GM18526 (cell line): ENCODE results near the gene GRIK1.

Experiments used
- POLR2A ChIP-seq: IDR thresholded peaks from 3 replicates; pipeline ENCODE4 v1.6.1; 2011; ENCODE audit not compliant: insufficient read length; ENCODE audit errors: extremely low read depth

Gene GRIK1

DNA sequence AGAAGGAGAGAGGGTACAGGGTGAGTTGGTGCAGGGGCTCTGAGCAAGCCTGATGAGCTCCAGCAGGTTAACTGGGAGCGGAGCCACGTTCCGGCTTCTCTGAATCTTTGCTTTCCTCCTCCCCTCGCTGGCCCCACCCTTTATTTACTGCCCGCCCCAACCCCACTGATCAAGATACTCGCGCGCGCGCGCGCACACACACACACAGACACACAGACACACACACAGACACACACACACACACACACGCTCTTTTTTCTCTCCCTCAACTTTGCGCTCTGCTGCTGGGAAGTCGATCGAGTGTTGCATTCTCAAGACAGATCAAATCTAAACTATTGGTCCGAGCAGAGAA lies at the start of gene GRIK1:
Gene GRIK1 (minus strand): TSS at position 73 of the 352 bp plus-strand sequence.
- TF ChIP-seq POLR2A: no peak

DNA sequence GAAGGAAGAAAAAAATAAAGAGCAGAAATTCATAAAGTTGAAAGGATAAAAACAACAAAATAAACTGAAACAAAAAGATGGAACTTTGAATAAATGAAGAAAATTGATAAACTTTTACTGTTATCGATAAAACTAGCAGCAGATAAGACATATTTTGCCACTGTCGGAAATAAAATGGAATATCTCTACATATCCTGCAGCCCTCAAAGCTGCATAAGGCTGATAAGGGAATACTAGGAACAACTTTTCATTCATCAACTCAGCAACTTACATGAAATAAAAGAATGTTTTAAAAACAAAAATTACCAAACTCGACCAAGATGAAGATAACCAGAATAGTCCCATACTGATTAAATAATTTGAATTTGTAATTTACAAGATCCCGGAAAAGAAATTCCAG lies 48.0 kb upstream of the GRIK1 start:
- no peak for TF ChIP-seq POLR2A

DNA sequence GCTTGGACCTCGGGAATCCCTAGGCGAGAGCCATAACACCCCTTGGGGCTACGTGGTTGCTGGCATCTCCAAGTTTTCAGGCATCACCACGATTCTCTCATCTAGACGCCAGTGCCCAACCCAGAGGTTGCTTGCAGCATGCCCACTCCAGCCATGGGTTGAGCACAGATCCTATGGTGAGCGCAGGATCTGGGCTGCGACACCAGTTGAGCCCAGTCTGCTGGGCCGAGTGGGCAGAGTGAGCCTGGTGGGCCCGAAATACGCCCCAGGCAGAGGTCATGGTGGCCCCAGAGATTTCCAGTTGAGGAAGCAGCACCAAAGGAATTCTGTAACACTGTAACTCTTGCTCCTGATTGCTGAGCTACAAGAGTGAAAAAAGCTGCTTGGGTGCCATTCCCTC lies 46.1 kb upstream of the GRIK1 start:
- TF ChIP-seq POLR2A: no peak

DNA sequence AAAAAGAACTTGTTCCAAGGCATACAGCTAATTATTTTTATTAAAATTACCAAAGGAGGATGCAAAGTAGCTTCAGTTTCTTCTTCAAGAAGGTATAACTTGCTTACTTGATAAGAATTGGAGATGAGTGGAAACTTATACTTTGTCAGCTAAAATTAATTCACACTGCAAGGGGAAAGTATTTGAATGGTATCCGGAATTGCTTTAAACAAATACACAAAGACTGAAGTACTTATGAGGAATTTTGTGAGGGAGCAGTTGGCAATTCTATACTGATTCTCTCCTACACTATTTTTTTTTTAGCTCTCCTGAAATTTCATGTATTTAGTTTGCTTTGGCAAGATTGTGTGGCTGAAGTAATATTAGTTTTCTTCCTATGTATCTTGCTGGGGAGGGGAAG lies 39.2 kb upstream of the GRIK1 start:
- no peak for TF ChIP-seq POLR2A

DNA sequence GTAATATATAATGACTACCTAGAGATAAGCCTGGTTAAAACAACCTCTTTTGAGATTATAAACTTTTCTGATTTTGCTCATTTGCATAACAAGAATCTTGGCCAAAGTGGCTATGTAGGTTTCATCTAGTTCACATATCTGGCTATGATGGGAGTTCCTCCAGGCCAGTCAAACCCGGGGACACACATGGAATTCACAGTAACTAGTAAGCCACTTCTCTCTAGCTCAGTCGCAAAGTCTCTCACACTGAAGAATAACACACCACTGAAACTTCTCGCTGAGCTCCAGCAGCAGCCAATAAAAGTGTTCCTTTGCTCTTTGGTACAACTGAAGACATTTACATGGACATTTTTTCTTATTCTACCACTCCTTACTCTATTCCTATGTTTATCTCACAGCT lies 36.0 kb upstream of the GRIK1 start:
- TF ChIP-seq POLR2A: no peak

DNA sequence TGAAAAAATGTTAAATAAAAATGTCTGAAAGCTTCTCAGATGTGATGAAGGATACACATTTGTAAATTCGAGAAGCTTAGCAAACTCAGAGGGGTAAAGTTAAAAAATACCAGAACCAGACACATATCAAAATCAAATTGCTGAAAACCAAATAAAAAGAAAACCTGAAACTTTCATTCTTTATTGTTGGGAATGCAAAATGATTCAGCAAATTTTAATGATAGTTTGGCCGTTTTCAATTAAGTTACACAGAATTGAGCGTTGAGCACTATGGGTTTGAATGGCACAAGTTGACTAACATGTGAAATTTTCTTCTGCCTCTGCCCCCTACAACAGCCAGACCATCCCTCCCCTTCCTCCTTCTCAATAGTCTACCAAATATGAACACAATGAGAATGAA lies 33.5 kb upstream of the GRIK1 start:
- no peak for TF ChIP-seq POLR2A

DNA sequence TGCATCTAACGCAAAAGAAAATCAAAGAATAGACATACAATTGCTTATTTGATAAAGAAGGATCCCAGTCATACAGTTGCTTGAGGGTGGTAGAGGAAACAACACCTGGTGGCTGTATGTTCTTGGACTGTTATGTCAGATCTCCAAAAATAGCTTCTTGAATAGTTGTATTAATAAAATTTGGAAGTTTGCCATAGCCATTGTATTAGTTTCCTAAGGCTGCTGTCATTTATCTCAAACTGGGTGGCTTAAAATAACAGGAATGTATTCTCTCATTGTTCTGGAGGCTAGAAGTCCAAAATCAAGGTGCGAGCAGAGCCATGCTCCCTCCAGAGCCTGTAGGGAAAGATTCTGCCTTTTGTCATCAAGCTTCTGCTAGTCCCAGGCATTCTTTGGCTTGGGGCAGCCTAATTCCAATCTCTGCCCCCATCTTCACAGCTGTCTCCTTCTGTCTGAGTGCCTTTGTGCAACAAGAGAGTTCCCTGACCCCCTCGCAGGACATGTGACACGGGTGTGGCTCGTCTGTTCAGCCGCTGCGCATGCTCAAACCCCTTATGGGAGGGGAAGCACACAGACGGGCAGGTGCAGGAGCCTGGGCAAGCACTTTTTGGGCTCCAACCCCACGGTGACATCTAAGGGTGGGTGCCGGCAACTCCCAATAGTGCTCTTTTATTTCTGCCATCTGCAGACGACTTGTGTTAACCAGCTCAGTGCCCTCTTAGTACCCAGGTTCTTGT lies 21.7 kb upstream of the GRIK1 start:
- TF ChIP-seq POLR2A: no peak

DNA sequence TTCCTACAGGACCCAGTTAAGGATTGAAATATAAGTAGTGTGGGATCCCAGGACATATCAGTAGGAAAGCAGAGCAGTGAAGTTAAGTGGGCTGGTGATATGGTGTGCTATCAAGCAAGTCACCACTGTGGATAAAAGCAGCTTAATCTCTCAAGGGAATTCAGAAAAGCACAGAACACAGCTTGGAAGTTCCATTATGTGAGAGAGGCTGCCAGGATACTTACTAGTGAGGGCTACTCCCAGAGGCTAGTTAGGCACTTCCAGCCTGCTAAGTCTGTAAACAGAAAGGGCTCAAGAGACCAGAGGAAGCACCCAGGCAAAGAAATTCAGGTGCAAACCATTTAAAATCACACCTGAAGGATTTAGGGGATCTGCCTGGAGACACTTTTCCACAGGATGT lies 18.8 kb upstream of the GRIK1 start:
- TF ChIP-seq POLR2A: no peak

DNA sequence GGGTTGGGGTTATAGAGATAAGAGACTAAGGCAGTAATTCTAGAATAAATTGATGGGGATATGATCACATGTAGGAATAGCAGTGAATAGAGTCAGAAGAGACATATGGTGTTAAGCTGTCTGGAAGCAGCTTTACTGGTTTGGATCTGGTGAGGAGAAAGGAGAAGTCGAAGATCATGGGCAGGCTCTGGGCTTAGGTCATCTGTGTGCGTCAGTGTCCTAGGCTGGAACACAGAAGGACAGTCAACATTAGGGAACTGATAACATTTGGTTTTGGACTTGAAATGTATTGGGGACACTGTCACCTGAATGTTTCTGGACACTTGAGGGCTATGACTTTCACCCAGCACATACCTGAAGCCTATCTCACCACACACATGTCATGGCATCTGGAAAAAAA lies 13.9 kb upstream of the GRIK1 start:
- no peak for TF ChIP-seq POLR2A

DNA sequence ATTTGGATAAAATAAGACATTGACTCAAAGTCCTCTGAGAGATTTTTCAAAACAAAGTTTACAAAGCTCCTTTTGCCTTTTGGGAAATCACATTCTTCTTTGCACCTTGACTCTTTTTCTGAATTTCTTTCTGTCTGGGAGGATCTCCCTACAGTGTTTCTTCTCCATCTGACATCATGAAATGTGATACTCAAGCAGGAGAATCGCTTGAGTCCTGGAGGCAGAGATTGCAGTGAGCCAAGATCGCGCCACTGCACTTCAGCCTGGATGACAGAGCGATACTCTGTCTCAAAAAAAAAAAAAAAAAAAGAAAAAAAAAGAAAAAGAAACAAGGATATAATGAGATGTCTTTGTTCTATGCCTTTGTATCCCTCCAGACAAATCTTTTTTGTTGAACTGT lies 13.3 kb upstream of the GRIK1 start:
- no peak for TF ChIP-seq POLR2A

DNA sequence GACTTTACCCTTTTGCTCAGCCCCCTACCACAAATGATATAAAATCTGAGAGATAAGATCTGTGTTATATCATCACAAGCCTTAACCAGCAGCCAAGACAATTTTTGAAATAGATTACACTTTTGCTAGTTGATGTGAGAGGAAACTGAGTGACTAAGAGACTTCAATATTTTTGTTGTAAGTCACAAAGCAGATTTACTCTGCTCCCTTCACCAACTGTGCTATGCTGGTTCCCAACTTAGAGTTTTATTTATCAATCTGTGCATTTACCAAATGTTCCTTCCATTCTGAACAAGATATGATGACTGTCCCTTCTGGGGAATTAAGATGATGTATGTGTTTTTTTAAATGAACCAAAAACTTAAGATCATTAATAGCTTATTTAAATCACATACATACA lies 12.1 kb upstream of the GRIK1 start:
- TF ChIP-seq POLR2A: no peak

DNA sequence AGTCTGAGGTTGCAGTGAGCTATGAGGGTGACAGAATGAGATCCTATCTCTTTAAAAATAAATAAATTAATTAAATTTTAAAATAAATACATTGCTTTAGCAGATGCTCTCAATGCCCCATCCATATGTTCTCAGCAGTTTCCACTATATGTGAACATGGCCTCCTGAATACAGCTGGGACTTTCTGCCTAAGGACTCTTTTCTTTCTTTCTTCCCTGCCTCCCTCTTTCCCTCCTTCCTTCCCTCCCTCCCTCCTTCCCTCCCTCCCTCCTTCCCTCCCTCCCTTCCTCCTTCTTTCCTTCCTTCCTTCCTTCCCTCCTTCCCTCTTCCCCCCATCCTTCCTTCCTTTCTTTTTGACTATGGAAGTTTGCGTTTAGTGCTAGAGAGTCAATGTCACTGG lies 10.2 kb upstream of the GRIK1 start:
- no peak for TF ChIP-seq POLR2A

DNA sequence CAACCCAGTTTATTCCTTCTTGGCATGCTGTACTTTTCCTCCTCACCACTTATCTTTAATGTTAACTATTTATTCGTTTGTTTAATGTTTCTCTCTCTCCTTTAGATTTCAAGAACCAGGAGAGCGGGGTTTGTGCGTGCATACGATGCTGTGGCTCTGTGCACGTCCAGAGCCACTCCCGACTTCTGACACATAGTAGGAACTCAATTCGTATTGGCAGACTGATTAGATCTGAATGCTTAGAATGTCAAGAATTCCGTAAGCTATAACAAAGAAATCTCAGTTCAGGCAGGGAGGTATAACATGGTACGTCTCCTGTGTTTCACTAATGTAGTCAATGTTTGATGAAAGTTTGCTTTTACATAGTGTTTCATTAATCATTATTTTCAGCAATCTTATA lies 7.3 kb upstream of the GRIK1 start:
- no peak for TF ChIP-seq POLR2A

DNA sequence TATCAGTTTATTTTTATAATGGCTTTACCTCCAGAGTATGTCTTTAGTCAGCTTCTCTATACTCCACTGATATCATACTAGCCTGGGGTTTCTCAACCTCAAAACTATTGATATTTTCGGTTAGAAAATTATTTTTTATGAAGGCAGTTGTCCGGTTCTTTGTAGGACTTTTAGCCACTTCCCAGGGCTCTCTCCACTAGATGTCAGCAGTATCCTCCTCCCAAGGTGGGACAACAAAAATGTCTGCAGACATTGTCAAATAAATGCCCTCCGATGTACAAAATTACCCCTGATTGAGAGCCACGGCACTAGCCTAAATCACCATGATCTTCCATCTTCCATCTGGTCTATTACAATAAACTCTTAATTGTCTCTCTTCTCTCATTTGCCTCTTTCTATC lies 4.1 kb upstream of the GRIK1 start:
- no peak for TF ChIP-seq POLR2A

DNA sequence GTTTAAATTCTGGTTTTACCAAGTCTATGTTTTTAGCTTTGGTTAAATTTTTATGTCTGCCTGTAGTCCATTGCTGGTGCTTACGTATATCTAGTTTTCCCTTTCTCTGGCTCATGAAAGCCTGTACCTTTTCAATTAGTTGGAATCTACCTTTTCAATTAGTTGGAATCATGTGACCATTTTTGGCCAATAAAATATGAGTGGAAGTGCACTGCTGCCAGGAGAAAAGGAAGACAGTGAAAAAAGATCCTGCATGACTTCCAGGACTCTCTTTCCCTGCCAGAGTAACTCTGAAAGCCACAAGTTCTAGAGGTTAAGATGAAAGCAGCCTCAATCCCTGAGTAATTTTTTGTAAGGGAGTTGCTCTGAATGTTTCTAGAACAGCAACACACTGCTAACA lies 2.2 kb upstream of the GRIK1 start:
- no peak for TF ChIP-seq POLR2A

DNA sequence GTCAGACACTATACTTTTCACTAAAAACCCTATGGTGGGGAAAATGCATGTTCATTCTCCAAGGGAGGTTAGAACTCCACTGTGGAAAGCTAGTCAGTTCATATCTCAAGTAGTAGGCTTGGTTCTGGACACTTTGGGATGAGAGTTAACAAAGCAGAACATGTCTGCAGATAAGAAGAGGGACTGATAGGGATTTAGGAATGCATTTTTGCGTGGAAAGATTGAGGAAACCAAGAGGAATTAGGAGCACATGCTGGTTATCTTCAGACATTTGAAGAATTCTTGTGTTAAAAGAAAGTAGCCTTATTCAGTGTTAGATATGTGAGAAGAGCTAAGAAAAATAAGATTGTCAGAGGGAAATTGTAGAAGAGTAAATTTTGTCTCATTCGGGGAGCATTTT lies 1.2 kb upstream of the GRIK1 start:
- no peak for TF ChIP-seq POLR2A

DNA sequence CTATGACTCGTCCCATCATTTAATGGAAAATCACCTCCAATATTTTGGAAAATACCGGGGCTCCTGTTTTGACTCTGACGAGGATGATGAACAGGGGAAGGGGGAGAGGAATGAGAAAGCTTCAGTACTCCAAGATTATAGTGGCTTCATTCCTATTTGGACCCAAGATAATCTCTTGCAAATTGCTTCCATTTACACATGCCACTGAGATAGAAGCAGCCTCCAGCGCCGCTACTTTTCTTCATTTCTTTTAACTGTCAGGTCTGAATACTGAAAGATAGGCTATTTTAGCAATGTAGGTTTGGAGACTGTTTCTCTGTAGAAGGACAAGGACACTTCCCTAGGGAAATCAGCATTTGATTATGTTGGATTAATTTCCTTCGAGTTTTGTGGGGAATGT lies 565 bp upstream of the GRIK1 start:
- no peak for TF ChIP-seq POLR2A
